CD4-positive, alpha-beta memory T cell (primary cell): ENCODE measurements around the gene ANKRD1. TPM values are rescaled to one million over a fixed set of nuclear protein-coding genes. Genes with fewer than 3 reads are reported as not detected.
"Not testable (repeated sequence)": the region's sequence is repeated elsewhere in the genome, so short reads cannot be mapped to it uniquely, and the experiment has no call there.

ENCODE experiments used
- CTCF ChIA-PET: fragments of 350-600 bp; sonication (Branson Sonifier 250); formaldehyde crosslinking; loops from one replicate; lab custom pipeline; 2021; ENCODE audit warnings: inconsistent platforms; ENCODE audit not compliant: partially characterized antibody; lab: Charles Lee
- POLR2A ChIA-PET: fragments of 350-600 bp; sonication (Branson Sonifier 250); formaldehyde crosslinking; loops from one replicate; lab custom pipeline; 2021; ENCODE audit not compliant: partially characterized antibody; lab: Charles Lee
- DNase-seq, 5 donors: peaks; one replicate each; pipeline versions ENCODE4 v3.0.0 to v3.0.0-alpha.2; 2020 to 2022; ENCODE audit warnings: mixed read lengths in 1 of 5
- H3K27ac ChIP-seq: one replicate; pipeline ENCODE4 v1.7.0; 2013; ENCODE audit warnings: low read depth, low read length
- H3K27me3 ChIP-seq: 2 replicates; pipeline ENCODE4 v1.7.0; 2013; ENCODE audit warnings: mild to moderate bottlenecking, low read length, moderate library complexity; ENCODE audit not compliant: insufficient read depth
- H3K36me3 ChIP-seq: 2 replicates; pipeline ENCODE4 v1.7.0; 2013; ENCODE audit warnings: mild to moderate bottlenecking, low read length, moderate library complexity; ENCODE audit not compliant: insufficient read depth
- H3K4me1 ChIP-seq: 2 replicates; pipeline ENCODE4 v1.7.0; 2013; ENCODE audit warnings: mild to moderate bottlenecking, low read length, moderate library complexity; ENCODE audit not compliant: insufficient read depth
- H3K4me3 ChIP-seq, 2 donors: one replicate each; pipeline ENCODE4 v1.7.0; 2013; ENCODE audit warnings: low read length in 2 of 2, mild to moderate bottlenecking in 1 of 2
- H3K9me3 ChIP-seq, 2 donors: one replicate each; pipeline ENCODE4 v1.7.0; 2013; ENCODE audit warnings: low read length in 2 of 2, control low read depth in 1 of 2; ENCODE audit not compliant: control insufficient read depth in 1 of 2
- H3K27ac Mint-ChIP-seq, 7 donors: one replicate each; pipeline ENCODE4 v1.8.0; 2020 to 2021; ENCODE audit warnings: mixed read lengths in 7 of 7, mild to moderate bottlenecking in 6 of 7, inconsistent platforms in 3 of 7, moderate library complexity in 3 of 7
- H3K27me3 Mint-ChIP-seq, 2 donors: one replicate each; pipeline ENCODE4 v1.8.0; 2020 to 2021; ENCODE audit warnings: mixed read lengths in 2 of 2
- H3K36me3 Mint-ChIP-seq, 2 donors: one replicate each; pipeline ENCODE4 v1.8.0; 2020 to 2021; ENCODE audit warnings: mixed read lengths in 2 of 2, inconsistent platforms in 1 of 2, mild to moderate bottlenecking in 1 of 2
- H3K4me1 Mint-ChIP-seq, 4 donors: one replicate each; pipeline ENCODE4 v1.8.0; 2020 to 2021; ENCODE audit warnings: mixed read lengths in 4 of 4, mild to moderate bottlenecking in 1 of 4
- H3K4me3 Mint-ChIP-seq, 8 donors: one replicate each; pipeline ENCODE4 v1.8.0; 2020 to 2021; ENCODE audit warnings: mixed read lengths in 8 of 8, mild to moderate bottlenecking in 7 of 8, moderate library complexity in 6 of 8, inconsistent platforms in 3 of 8
- H3K9me3 Mint-ChIP-seq, 8 donors: one replicate each; pipeline ENCODE4 v1.8.0; 2020 to 2021; ENCODE audit warnings: mixed read lengths in 8 of 8, mild to moderate bottlenecking in 5 of 8, inconsistent platforms in 3 of 8, moderate library complexity in 1 of 8
- intact Hi-C: fragments of 100-400 bp; cut with micrococcal nuclease; formaldehyde crosslinking; loops from one replicate; pipeline ENCODE4 v1.15.1; 2023
- polyA plus RNA-seq, 2 donors: library from polyadenylated mRNA; unstranded; fragments of 300-500 nt; fragmentation: Illumina TruSeq; gene quantifications; one replicate each; pipeline ENCODE4 v1.2.3, GENCODE V29; 2021
- total RNA-seq, 2 experiments: library from RNA; stranded (reverse); gene quantifications; one replicate each; pipeline ENCODE4 v1.2.3, GENCODE V29; 2021

ANKRD1 gene
- total and polyA plus RNA-seq, 4 experiments from 2014 or later = not detected

GRCh38 chr10:90906596-90906995 is 14.3 kb downstream of the ANKRD1 start:
- POLR2A ChIA-PET = no interaction called here
- H3K4me3 ChIP-seq = no peak overlapping the region
- no peaks in the 10 kb centered on the region for H3K4me1 ChIP-seq
- no peak overlapping the region for H3K27ac Mint-ChIP-seq
- peaks cover 0 to 8% (median 0%) of the 10 kb centered on the region in 8 donors for H3K9me3 Mint-ChIP-seq
- no peaks in the 10 kb centered on the region for H3K27me3 Mint-ChIP-seq
- H3K4me3 Mint-ChIP-seq = no peak overlapping the region
- no peaks in the 10 kb centered on the region for H3K27me3 ChIP-seq
- H3K27ac ChIP-seq = no peak overlapping the region
- CTCF ChIA-PET = no interaction called here
- peaks cover 5% of the 10 kb centered on the region for H3K36me3 ChIP-seq
- no peaks in the 10 kb centered on the region for H3K9me3 ChIP-seq
- DNase-seq = no peak
- H3K36me3 Mint-ChIP-seq = peaks cover 38 to 47% of the 10 kb centered on the region in 2 donors
- peaks cover 0 to 1% (median under 1%) of the 10 kb centered on the region in 4 donors for H3K4me1 Mint-ChIP-seq
- intact Hi-C loops = no loop called here

GRCh38 chr10:90905925-90906324 is 15.0 kb downstream of the ANKRD1 start:
- Mint-ChIP-seq H3K27me3 (no peaks in the 10 kb centered on the region), H3K27ac (peak overlapping the region in 1 of 7 donors; percentile 26), H3K9me3 (peaks cover 0 to 8% (median 0%) of the 10 kb centered on the region in 8 donors), H3K4me1 (no peaks in the 10 kb centered on the region), H3K4me3 (no peak overlapping the region), H3K36me3 (peaks cover 44 to 50% of the 10 kb centered on the region in 2 donors)
- Histone ChIP-seq H3K27me3 (no peaks in the 10 kb centered on the region), H3K36me3 (peaks cover 5% of the 10 kb centered on the region), H3K27ac (no peak overlapping the region), H3K9me3 (no peaks in the 10 kb centered on the region), H3K4me1 (no peaks in the 10 kb centered on the region), H3K4me3 (no peak overlapping the region)
- intact Hi-C loops = no loop called here
- POLR2A ChIA-PET = no interaction called here
- CTCF ChIA-PET = no interaction called here
- no peak for DNase-seq

DNA sequence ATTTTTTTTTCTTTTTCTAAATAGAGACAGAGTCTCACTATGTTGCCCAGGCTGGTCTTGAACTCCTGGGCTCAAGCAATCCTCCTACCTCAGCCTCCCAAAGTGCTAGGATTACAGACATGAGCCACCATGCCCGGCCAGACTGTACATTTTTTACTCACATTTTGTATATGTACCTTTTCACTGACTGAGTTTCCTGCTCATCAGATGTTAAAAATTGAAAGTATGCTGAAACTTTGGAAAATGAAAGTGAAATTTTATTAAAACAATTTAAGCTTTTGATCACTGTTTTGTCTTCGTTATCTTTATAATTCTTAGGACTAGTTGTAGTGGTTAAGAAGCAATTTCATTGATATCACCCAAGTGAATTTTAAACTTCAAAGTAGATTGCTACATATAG is 24.0 kb downstream of the ANKRD1 start:
- H3K36me3 ChIP-seq = peaks cover 17% of the 10 kb centered on the region
- H3K9me3 ChIP-seq, POLR2A ChIA-PET, H3K4me3 ChIP-seq, H3K27me3 Mint-ChIP-seq, intact Hi-C loops, H3K9me3 Mint-ChIP-seq, H3K27me3 ChIP-seq, DNase-seq, H3K27ac ChIP-seq: not testable (repeated sequence)
- H3K36me3 Mint-ChIP-seq = peaks cover 48 to 62% of the 10 kb centered on the region in 2 donors
- CTCF ChIA-PET = interaction anchor here (0.6 to 4.4 kb wide), 2 partner anchors 15 to 91 kb away, joined by 3 to 14 read pairs; no protein-coding TSS in a partner anchor
- peaks cover 14% of the 10 kb centered on the region for H3K4me1 ChIP-seq
- peak overlapping the region; percentile 23 to 78 (median 66) for H3K27ac Mint-ChIP-seq
- peaks cover 12 to 18% (median 14%) of the 10 kb centered on the region in 4 donors for H3K4me1 Mint-ChIP-seq
- peak overlapping the region in 6 of 8 donors; percentile 20 to 71 (median 47) for H3K4me3 Mint-ChIP-seq

DNA sequence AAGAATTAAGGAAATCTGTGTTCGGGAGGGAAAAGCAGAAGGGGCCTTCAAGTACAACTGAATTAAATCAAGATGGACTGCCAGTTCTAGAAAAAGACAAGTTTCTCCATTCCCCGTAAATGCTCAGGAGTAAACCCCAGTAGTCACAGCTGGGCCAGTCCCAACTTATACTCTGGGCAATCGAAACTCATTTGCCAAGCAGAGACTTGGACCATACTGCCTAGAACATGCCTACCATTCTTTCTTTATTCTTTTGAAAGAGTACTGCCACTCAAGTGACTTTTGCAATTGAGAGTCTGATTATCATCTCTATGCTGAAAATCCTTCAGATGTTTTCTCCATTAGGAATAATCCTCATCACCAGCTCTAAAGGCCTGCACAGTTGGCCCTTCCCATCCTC is 27.7 kb downstream of the ANKRD1 start:
- Mint-ChIP-seq H3K27me3 (no peaks in the 10 kb centered on the region), H3K4me3 (no peak overlapping the region), H3K9me3 (no peaks in the 10 kb centered on the region), H3K27ac (peak overlapping the region in 1 of 7 donors; percentile 6), H3K36me3 (peaks cover 53 to 73% of the 10 kb centered on the region in 2 donors), H3K4me1 (peaks cover 17 to 24% (median 20%) of the 10 kb centered on the region in 4 donors)
- peaks cover 14% of the 10 kb centered on the region for H3K4me1 ChIP-seq
- DNase-seq = no peak
- no peaks in the 10 kb centered on the region for H3K27me3 ChIP-seq
- H3K36me3 ChIP-seq = peaks cover 19% of the 10 kb centered on the region
- no peaks in the 10 kb centered on the region for H3K9me3 ChIP-seq
- CTCF ChIA-PET = interaction anchor here (1.0 to 1.7 kb wide), 2 partner anchors 14 to 16 kb away, joined by 3 to 4 read pairs; no protein-coding TSS in a partner anchor
- H3K4me3 ChIP-seq = no peak overlapping the region
- intact Hi-C loops = no loop called here
- POLR2A ChIA-PET = no interaction called here
- H3K27ac ChIP-seq = no peak overlapping the region

DNA sequence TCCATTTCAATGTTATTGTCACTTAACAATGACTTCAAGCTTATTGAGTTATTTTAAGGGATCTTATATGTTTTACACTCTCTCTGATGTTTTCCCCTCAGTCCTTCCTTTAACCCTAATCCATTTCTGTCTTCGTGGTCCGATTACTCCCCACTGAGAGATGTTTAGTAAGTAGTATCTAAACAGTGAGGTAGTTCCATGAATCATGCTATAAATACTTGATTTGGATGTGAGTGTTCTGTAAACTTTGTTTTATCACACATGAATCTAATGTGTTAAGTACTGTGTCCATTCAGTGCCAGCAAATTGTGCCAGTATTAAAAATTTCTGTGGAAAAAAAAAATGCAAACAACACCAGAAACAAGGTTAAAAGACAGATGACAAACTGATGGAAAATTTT is 30.5 kb downstream of the ANKRD1 start:
- H3K36me3 ChIP-seq = peaks cover 39% of the 10 kb centered on the region
- peaks cover 59 to 78% of the 10 kb centered on the region in 2 donors for H3K36me3 Mint-ChIP-seq

DNA sequence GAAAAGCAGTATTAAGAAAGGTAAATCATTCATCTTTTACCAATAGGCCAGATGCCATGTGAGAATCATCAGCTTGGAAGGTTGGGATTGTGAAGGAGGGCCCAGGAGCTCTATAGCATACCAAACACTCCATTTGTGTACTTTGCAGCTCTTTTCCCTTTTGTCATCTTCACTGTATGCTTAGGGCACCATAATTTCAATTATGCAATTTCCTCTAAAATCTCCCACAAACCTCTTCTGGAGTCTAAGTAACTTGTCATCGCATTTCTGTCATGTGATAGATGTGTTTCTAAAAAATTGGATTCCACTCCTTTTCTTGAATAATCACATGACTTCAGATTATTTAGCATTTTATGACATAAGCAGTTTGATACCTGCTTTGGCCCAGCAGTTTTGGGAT is 31.3 kb downstream of the ANKRD1 start:
- intact Hi-C loops = loop anchor here (10.0 kb wide), 1 partner anchor 115 kb away; no protein-coding TSS in a partner anchor
- Histone ChIP-seq H3K36me3 (peaks cover 43% of the 10 kb centered on the region), H3K4me1 (no peaks in the 10 kb centered on the region), H3K9me3 (no peaks in the 10 kb centered on the region), H3K27ac (no peak overlapping the region), H3K27me3 (no peaks in the 10 kb centered on the region), H3K4me3 (no peak overlapping the region)
- Mint-ChIP-seq H3K27me3 (no peaks in the 10 kb centered on the region), H3K36me3 (peaks cover 58 to 82% of the 10 kb centered on the region in 2 donors), H3K9me3 (no peaks in the 10 kb centered on the region), H3K27ac (no peak overlapping the region), H3K4me1 (peaks cover 8 to 11% (median 9%) of the 10 kb centered on the region in 4 donors), H3K4me3 (no peak overlapping the region)
- CTCF ChIA-PET = interaction anchor here (1.5 to 3.4 kb wide), 2 partner anchors 10 to 27 kb away, joined by 3 to 21 read pairs; no protein-coding TSS in a partner anchor
- POLR2A ChIA-PET = no interaction called here
- no peak for DNase-seq

More for the DNA sequence above, 30.5 kb downstream of the ANKRD1 start:
- Mint-ChIP-seq H3K9me3 (no peaks in the 10 kb centered on the region), H3K4me1 (peaks cover 8 to 11% (median 10%) of the 10 kb centered on the region in 4 donors), H3K27me3 (no peaks in the 10 kb centered on the region), H3K27ac (peak overlapping the region in 1 of 7 donors; percentile 67), H3K4me3 (no peak overlapping the region)
- CTCF ChIA-PET = interaction anchor here (1.5 to 3.4 kb wide), 2 partner anchors 11 to 27 kb away, joined by 3 to 21 read pairs; no protein-coding TSS in a partner anchor
- Histone ChIP-seq H3K9me3 (no peaks in the 10 kb centered on the region), H3K4me1 (no peaks in the 10 kb centered on the region), H3K27ac (no peak overlapping the region), H3K27me3 (no peaks in the 10 kb centered on the region), H3K4me3 (no peak overlapping the region)
- intact Hi-C loops = no loop called here
- no peak for DNase-seq
- POLR2A ChIA-PET = no interaction called here

- Histone ChIP-seq H3K4me3 (no peak overlapping the region), H3K27me3 (no peaks in the 10 kb centered on the region), H3K36me3 (peaks cover 52% of the 10 kb centered on the region), H3K9me3 (no peaks in the 10 kb centered on the region), H3K4me1 (no peaks in the 10 kb centered on the region), H3K27ac (no peak overlapping the region)
- Mint-ChIP-seq H3K4me1 (peaks cover 7 to 12% (median 9%) of the 10 kb centered on the region in 4 donors), H3K36me3 (peaks cover 58 to 81% of the 10 kb centered on the region in 2 donors), H3K27me3 (no peaks in the 10 kb centered on the region), H3K9me3 (no peaks in the 10 kb centered on the region), H3K4me3 (no peak overlapping the region), H3K27ac (no peak overlapping the region)
- intact Hi-C loops = loop anchor here (10.0 kb wide), 1 partner anchor 116 kb away; no protein-coding TSS in a partner anchor
- ChIA-PET CTCF (interaction anchor here (0.6 to 3.4 kb wide), 2 partner anchors 9 to 23 kb away, joined by 3 to 21 read pairs; no protein-coding TSS in a partner anchor), POLR2A (no interaction called here)
- DNase-seq = no peak
Measured at GRCh38 chr10:90888387-90888786, 32.5 kb downstream of the ANKRD1 start.
